ENCODE results near the gene KISS1.

- TF ChIP-seq, protein P1, sequence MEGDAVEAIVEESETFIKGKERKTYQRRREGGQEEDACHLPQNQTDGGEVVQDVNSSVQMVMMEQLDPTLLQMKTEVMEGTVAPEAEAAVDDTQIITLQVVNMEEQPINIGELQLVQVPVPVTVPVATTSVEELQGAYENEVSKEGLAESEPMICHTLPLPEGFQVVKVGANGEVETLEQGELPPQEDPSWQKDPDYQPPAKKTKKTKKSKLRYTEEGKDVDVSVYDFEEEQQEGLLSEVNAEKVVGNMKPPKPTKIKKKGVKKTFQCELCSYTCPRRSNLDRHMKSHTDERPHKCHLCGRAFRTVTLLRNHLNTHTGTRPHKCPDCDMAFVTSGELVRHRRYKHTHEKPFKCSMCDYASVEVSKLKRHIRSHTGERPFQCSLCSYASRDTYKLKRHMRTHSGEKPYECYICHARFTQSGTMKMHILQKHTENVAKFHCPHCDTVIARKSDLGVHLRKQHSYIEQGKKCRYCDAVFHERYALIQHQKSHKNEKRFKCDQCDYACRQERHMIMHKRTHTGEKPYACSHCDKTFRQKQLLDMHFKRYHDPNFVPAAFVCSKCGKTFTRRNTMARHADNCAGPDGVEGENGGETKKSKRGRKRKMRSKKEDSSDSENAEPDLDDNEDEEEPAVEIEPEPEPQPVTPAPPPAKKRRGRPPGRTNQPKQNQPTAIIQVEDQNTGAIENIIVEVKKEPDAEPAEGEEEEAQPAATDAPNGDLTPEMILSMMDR (optimal IDR thresholded peaks at IDR 0.05 in 1 of 3, IDR thresholded peaks at IDR 0.05 in 1 of 3, conservative IDR thresholded peaks at IDR 0.05 in 1 of 3; ENCODE audit: extremely low read depth in 1 of 3, insufficient read depth in 2 of 3, low read length in 3 of 3), result no peak
- no peak for TF ChIP-seq EZH2 (IDR thresholded peaks at IDR 0.05; ENCODE audit: low read length)
Measured at GRCh38 chr1:204191456-204191855, 4.8 kb downstream of the KISS1 start.
